AG10803 (cell line): Measurements from ENCODE around the gene AFAP1.

Source experiments
- DNase-seq: peaks from one replicate; pipeline ENCODE4 v3.0.0; 2010; ENCODE audit warnings: low read depth
- H3K4me3 ChIP-seq: 2 replicates; pipeline ENCODE4 v1.5.1; 2011; ENCODE audit warnings: mild to moderate bottlenecking, low read length, control low read depth
- CTCF ChIP-seq: conservative IDR thresholded peaks from 2 replicates; pipeline ENCODE4 v1.5.1; 2011; ENCODE audit warnings: mild to moderate bottlenecking, low read length, control low read depth, inconsistent platforms

Gene AFAP1

GRCh38 chr4:7769396-7770223, 170.1 kb downstream of the AFAP1 start:
- no peak overlapping the region for H3K4me3 ChIP-seq
- no peak for DNase-seq

GRCh38 chr4:7768736-7769135, 170.9 kb downstream of the AFAP1 start:
- DNase-seq, result no peak
- H3K4me3 ChIP-seq, result no peak overlapping the region
- TF ChIP-seq CTCF, result no peak

More at GRCh38 chr4:7769396-7770223, 170.1 kb downstream of the AFAP1 start:
- TF ChIP-seq CTCF, result no peak

DNA sequence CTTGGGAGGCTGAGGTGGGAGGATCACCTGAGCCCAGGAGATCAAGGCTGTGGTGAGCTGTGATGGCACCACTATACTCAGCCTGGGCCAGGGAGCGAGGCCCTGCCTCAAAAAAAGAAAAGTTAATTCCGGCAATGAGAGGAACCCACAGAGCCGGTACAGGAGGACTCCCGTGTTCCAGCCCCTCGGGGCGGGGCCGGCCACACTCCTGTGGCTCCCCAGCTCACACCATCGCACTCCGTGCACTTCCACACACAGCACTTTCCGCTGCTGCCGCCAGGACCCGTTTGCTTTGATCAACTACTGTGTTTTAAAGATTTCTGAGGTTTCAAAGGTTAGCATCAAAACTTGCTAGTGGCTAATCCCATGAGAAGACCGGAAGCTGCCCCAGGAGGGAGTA, 171.7 kb downstream of the AFAP1 start:
- TF ChIP-seq CTCF, result no peak
- no peak for DNase-seq

DNA sequence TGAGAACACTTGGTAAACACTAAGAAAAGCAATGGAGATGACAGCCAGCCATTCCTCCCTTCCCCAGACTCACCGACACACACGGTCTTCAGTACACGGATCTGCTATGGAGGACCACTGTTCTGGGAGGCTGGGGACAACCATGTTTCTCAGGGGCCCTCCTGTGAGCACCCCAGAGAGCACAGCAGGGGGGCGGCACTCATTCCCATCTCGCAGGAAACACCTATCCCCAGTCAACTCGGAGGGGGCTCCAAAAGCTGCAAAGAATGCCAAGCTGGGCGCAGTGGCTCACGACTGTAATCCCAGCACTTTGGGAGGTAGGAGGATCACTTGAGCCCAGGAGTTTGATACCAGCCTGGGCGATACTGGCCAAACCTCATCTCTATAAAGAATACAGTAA, 172.1 kb downstream of the AFAP1 start:
- no peak for TF ChIP-seq CTCF
- no peak for DNase-seq
- H3K4me3 ChIP-seq, result no peak overlapping the region

More for the DNA sequence above, 171.7 kb downstream of the AFAP1 start:
- no peak overlapping the region for H3K4me3 ChIP-seq

DNA sequence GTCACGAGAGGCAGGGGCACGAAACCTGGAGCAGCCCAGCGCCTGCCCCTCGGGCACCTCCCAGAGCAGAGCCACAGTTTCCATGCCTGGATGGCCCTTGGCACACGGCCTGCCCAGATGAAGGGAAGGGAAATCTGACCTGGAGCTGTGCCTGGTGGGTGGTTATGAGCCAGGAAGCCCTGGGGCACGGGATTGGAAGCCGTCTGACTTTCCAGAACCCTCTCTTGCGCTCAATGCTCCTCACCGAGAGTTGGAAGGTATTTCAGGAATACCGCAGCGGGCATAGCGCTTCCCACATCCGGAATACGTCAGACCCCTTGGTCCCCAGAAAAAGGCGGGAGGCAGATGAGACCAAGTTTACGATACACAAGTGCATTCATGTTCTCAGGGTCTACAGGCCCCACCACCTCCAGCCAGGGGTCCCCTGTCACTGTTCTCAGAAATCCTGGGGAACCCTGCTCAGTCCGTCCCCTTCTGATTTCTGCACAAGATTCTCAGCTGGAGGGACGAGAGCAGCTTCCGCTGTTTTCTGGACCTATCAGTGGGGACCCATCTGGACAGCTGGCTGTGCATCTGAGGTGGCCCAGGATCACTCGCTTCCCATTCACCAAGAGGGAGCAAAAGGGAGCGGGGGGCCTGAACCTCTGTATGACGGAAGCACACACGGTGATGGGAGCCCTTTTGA, 172.9 kb downstream of the AFAP1 start:
- DNase-seq, result no peak
- TF ChIP-seq CTCF, result no peak
- H3K4me3 ChIP-seq, result no peak overlapping the region

DNA sequence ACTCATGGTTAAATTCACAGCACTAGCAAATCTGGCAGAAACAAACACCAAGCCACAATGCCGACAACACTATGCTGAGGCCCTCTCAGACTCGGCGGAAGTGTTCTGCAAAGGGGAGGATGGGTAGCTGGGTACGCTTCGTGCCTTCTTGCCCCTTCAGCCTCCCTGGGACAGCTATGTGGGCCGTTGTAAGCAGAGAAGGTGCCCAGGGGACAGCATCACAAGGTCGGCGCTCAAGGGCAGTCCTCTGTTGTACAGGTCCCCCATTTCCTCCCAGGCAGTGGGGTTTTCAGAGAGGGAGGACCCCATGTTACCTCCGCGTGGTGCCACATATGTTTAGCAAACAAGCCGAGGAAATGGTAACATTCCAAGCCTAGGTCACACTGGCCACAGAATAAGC, 173.6 kb downstream of the AFAP1 start:
- no peak for DNase-seq
- no peak overlapping the region for H3K4me3 ChIP-seq
- TF ChIP-seq CTCF, result no peak

DNA sequence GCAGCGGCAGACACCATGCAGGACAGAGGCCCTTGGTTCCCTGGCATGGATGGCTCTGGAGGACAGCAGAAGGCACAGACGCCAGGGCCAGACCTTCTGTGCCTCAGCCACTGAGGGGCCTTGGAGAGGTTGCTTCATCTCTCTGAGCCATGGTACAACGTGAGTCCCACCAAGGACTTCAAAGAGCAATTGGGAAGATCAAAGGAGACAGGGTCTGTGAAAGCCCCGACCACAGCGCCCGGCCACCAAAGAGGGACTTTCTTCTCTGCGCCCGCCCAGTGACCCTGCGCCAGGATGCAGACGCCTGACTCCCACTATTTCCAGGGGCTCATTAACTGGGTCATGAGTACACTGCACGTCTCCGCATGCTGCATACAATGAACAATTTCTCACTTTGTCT, 174.0 kb downstream of the AFAP1 start:
- H3K4me3 ChIP-seq, result no peak overlapping the region
- TF ChIP-seq CTCF, result no peak
- no peak for DNase-seq
